SH-SY5Y (cell line): ENCODE measurements around the gene KLHL22.

Source experiments
- GATA2 ChIP-seq: IDR thresholded peaks from 2 replicates; pipeline ENCODE4 v1.6.1; 2011; ENCODE audit warnings: mild to moderate bottlenecking, low read depth, low read length
- GATA3 ChIP-seq: IDR thresholded peaks from 2 replicates; pipeline ENCODE4 v1.6.1; 2011; ENCODE audit warnings: low read depth, mild to moderate bottlenecking, low read length, moderate library complexity

- no peak for TF ChIP-seq GATA2
- no peak for TF ChIP-seq GATA3
Observed at GRCh38 chr22:20498913-20499312, 3.3 kb upstream of the KLHL22 start.
